ENCODE measurements around the gene VIPR2. TPM values are rescaled to one million over a fixed set of nuclear protein-coding genes. Genes with fewer than 3 reads are reported as not detected.

VIPR2 gene
- total RNA-seq, 1 donor from 2014 or later: not detected

DNA sequence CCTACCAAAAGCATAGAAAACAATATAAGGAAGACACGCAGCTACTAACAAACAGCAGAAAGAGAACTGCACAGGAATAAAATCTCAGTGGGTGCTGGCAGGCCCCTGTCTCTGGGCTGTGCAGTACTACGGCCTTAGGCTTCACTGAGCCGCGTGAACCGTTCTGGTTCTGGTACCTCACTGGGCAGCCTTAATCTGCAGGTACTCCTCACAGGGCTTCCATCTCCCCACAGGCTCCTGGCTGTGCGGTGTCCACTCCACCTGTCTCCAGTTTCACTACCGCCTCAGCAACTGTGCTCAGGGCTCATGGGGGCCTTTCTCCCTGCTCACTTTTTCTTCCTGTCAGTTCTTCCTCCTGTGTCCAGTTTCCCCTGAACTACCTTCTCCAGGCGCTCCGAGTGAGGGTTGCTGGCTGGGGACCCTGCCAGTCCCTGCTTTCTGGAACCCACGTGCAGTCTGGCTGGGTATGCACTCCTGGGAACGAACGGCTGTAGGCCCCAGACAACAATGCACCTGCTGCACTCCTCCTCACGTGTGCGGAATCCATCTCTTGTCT is 75.7 kb downstream of the VIPR2 start:
- no peak for DNase-seq (ENCODE audit: low read depth)

DNA sequence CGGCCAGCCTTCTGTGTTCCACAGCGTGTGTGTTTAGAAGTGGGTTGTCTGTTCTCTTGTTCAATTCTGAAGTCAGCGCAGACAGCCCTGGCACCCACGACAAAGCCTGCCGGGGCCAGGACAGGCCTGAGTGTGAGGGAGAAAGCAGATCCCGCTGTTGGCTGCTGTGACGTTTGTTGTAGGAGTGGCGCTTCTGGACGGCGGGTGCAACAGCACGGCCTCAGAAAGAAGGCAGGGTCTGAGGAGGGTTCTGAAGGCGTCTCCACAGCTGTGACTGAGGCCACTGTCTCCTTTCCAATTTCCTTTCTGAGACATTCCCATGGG is 76.2 kb downstream of the VIPR2 start:
- DNase-seq (ENCODE audit: low read depth): peak; percentile 2

DNA sequence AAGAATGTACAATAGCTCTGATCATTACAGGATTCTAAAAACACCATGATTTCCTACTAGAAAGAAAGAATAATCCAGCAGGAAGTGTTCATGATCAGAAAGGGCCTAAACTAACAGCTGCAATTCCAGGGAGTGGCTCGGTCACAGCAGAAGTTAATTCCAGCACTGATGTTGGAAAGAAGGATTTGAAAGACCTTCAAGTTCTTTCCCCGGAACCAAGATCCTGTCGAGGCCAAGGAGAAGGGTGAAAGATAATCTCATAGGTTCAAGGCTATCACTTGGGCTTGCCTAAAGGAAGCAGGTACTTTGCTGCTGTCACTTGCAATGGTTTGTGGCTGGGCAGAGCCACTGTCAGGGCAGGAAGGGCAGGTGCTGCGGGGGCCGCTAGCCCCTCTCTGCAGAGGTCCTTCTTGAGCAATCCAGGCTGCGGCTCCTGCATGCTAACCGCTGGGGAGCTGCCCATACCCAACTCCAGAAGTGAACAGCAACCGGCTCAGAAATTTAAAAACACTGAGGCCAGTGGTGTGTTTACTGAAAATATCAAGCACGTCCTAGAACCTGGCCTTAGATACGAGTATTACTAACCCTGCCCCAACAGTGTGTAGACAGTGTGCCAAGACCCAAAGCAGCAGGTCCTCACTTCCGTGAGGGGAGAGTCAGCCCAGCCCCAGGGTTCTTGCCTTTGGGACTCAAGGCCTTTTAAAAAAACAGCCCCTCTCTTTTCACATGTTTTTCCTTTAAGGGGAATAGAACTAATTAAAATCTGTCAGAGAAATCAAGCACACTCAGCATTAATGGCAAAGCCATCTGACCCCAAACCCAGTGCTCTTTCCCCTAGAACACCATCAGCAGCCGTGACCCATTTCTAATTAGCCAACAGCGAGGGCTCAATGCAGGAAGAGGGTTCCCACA is 76.8 kb downstream of the VIPR2 start:
- no peak for DNase-seq (ENCODE audit: low read depth)

DNA sequence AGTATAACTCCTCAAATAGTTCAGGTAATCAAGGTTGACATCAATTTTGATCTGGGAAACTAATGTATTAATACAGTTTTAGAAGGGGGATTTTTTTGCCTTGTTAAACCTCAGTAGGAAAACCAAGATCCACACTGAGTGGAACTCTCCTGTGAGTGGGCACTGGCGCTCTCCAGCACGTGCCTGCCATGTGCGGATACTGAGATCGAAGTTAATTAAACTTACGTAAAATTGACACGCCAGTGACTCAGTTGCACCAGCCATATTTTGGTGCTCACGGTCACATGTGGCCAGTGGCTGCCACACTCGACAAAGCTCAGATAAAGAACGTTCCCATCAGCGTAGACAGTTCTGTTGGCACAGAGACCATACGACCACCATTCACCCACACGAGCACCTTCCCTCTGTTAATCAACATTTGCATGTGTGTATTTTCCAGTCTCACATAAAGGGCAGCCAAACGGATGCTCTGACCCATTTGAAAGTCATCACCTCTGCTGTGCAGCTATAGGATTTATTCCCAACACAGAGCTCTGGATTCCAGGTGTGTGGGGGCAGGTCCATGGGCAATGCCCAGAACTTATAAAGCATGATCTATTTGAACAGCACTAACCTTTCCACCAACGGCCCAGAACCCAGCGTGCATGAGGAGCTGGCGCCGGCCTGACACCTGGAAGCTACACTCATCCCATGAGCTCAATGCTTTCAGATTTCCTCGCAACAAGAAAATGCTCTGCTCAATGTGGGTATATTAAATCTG is 77.7 kb downstream of the VIPR2 start:
- DNase-seq (ENCODE audit: low read depth): no peak

DNA sequence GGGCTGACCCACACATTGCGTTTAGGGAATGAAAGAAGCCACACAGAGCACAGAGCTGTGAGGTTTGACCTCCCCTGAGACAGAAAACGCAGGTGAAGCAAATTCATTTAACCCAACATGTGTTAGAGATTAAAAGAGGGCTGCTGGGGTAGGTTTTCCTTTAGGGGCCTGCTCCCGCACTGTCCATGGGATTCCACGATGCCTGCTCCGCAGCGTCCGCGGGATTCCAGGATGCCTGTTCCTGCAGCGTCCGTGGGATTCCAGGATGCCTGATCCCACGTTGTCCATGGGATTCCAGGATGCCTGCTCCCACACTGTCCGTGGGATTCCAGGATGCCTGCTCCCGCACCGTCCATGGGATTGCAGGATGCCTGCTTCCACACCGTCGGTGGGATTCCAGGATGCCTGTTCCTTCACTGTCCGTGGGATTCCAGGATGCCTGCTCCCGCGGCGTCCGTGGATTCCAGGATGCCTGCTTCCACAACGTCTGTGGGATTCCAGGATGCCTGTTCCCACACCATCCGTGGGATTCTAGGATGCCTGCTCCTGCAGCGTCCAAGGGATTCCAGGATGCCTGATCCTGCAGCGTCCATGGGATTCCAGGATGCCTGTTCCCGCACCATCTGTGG is 78.7 kb downstream of the VIPR2 start:
- DNase-seq (ENCODE audit: low read depth): no peak

DNA sequence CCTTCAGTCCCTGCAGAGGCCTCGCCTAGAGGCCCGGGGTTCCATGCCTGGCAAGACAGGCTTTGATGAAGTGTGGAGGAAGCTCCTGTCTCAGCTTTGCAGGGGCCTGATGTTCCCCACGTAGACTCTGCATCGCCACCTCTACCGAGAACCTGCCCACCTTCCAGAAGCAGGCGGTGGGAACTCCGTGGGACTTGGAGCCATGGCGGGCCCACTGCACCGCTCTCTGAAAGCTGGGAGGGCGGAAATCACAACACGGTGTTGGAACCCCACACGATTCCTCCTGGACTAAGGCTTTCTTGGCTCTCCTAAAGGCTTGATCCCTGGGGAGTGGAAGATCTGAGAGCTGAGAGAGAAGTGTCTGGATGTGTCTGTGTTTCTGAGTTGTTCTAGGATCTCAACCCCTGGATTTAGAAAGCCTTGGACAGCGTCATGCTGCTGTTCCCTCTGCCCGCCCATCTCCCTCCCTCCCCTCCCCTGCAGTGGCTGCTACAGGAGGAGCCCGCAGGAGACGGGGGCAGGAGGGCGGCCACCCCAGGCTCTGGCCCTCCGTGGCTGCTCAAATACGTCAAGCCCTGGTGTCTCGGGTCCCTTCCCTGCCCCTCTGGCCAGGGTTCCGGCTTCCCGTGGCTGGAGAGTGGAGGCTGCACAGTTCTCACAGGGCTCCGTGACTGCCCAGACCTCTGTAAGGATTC is 79.7 kb downstream of the VIPR2 start:
- DNase-seq (ENCODE audit: low read depth): no peak

DNA sequence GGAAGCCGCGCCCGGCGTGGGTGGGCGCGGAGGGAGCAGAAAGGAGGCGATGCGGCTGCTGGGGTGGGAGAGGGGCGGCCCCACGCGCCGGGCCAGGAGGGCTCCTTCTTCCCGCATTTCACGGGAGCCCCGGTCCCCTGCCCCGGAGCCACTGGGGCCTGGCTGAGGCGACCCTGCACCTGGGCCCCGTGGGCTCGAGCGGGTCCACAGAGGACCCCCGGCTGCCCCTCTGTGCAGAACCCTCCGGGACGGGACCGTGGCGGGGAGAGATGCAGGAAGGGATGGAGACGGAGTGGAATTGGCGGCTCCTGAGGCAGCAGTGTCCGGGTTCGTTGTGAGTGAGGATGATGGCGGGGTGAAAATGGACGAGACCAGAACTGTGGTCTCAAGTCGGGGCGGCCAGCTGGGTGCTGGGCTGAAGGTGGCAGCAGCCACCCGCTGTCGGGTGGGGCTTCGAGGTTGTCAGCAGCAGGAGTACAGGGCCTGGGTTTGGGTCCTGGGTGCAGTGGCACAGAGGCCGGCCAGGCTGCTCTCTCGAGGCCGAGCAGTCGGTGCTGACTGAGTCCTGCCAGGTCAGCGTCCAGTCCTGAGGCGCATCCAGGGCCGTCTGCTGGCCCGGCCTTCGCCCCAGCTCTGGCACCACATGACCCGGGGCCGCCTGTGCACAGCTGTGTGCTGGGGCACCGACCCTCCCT is 80.4 kb downstream of the VIPR2 start:
- DNase-seq (ENCODE audit: low read depth): no peak

DNA sequence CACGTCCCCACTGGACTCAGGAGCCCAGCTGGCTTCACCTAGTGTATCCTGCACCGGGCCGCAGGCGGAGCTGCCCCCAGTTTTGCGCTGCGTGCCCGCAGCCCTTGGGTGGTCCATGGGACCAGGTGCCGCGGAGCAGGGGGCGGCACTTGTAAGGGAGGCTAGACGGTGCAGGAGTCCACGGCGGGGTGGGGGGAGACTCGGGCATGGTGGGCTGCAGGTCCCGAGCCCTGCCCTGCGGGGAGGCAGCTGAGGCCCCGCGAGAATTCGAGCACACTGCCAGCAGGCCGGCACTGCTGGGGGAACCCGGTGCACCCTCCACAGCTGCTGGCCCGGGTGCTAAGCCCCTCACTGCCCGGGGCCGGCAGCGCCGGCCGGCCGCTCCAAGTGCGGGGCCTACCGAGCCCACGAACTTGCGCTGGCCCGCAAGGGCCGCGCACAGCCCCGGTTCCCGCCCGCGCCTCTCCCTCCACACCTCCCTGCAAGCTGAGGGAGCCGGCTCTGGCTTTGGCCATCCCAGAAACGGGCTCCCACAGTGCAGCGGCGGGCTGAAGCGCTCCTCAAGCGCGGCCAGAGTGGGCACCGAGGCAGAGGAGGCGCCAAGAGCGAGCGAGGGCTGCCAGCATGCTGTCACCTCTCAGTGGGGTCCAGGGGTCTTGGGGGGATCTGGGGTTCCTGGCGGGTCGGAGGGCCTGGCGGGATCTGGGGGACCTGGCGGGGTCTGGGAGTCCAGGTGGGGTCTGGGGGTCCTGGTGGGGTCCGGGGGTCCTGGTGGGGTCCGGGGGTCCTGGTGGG is 81.4 kb downstream of the VIPR2 start:
- no peak for DNase-seq (ENCODE audit: low read depth)

DNA sequence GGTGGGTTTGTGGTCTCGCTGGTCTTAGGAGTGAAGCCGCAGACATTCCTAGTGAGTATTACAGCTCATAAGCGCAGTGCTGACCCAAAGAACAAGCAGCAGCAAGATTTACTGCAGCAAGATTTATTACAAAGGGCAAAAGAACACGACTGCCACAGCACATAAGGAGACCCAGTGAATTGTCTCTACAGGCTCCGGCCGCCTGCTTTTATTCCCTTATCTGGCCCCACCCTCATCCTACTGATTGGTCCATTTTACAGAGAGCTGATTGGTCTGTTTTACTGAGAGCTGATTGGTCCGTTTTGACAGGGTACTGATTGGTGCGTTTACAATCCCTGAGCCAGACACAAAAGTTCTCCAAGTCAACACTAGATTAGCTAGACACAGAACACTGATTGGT is 82.1 kb downstream of the VIPR2 start:
- DNase-seq (ENCODE audit: low read depth): no peak

DNA sequence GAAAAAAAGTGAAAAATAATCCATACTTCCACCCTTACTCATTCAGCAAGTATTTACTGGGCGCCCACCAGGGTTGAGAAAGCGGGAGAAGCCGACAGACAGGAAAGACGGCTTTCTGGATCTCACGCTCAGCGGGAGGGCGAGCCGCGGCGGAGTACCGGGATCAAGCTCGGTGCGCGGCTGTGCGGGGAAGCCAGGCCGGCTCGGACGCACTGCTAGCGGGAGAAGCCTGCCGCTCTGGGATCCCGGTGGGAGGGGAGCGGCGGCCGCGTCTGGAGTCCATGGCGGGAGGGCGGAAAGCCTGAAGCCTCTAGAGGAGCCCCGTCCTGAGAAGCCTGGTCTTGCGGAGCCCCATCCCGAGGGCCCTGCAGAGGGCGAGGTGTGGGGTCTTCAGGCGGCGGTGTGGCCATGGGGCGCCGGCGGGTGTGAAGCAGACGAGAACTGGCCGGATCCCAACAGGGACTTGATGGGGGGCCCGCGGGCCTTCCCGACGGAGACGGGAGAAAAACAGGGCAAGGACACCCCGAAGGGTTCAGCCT is 82.9 kb downstream of the VIPR2 start:
- no peak for DNase-seq (ENCODE audit: low read depth)

DNA sequence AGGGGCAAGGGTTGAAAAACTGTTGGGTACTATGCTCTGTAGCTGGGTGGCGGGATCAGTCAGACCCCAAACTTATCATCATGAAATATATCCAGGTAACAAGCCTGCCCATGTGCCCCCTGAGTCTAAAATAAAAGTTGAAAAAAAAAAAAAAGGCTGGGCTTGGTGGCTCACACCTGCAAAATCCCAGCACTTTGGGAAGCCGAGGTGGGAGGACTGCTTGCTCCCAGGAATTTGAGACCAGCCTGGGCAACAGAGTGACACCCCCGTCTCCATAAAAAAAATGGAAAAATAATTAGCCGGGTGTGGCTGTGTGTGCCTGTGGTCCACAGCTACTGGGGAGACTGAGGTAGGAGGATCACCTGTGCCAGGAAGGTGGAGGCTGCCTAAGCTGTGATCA is 83.5 kb downstream of the VIPR2 start:
- DNase-seq (ENCODE audit: low read depth): no peak

DNA sequence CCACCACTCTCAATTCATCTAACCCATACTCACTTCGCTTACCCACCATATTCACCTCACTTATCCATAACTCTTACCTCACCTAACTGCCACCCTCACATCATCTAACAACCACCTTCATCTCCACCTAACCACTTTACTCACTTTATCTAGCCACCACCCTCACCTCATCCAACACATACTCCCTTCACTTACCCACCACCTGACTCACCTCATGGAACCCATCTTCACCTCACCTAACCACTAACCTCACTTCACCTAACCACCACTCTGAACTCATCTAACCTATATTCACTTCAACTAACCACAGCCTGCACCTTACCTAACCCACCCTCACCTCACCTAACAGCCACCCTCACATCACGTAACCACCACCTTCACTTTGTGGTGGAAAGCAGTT is 84.2 kb downstream of the VIPR2 start:
- DNase-seq (ENCODE audit: low read depth): no peak

DNA sequence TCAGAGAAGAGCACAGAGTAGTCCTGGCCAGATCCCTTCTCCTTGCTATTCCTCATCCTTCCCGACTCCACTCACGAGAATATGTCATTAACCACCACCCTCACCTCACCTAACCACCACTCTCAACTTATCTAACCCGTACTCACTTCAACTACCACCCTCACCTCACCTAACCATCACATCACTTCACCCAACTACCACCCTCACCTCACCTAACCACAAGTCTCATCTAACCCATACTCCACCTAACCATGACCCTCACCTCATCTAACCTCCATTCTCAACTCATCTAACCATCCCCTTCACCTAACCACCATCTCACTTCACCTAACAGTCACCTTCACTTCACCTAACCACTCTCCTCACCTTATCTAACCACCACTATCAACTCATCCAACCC is 85.0 kb downstream of the VIPR2 start:
- no peak for DNase-seq (ENCODE audit: low read depth)

DNA sequence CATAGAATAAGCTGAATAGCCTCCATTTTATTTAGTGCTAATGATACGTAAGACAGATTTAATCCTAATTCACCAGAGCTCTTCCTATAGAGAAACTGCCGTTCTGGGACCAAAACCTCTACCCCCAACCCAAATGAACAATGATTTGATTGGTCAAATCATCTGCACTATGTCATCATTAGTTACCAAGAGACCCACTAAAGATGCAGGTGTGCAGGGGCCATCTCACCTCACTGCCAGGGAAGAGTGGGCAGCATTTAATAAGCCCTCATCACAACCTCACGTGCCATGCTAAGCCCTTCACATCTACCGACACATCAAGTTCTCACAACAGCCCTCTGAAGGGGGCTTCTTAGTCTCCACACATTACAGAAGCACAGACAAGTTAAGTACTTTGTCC is 87.0 kb downstream of the VIPR2 start:
- DNase-seq (ENCODE audit: low read depth): no peak

DNA sequence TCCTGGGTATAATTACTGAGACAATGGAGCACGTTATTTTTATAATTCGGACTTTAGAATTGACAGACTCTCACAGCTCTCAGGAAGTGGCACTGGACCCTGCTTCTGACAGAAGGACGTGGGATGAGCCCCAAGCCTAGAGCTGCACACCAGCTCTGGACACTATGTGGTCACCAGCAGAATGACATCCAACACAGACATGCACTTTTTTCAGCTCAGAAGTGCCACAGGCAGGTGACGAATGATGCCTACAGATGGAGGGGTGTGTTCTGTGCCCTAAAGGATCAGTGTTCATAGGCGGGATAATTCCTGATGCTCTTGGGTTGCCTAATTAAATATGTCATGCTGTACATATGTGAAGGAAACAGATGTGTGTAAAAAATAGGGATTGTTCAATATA is 87.9 kb downstream of the VIPR2 start:
- no peak for DNase-seq (ENCODE audit: low read depth)

DNA sequence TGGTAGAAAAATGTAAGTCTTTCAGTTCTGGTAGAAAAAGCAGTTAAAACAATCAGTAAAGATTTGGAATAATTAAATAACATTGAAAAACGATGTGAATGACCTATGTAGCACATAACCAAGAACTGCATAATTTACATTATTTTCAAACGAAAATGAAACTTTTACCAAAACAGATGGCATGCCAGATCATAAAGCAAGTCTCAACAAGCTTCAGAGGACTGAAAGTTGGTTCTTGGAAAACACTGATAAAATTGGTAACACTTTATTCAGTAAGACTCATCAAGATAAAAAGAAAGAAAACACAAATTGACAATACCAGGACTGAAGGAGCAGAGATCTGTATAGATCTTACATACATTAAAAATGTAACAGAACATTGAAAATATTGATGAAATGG is 92.8 kb downstream of the VIPR2 start:
- DNase-seq (ENCODE audit: low read depth): no peak

DNA sequence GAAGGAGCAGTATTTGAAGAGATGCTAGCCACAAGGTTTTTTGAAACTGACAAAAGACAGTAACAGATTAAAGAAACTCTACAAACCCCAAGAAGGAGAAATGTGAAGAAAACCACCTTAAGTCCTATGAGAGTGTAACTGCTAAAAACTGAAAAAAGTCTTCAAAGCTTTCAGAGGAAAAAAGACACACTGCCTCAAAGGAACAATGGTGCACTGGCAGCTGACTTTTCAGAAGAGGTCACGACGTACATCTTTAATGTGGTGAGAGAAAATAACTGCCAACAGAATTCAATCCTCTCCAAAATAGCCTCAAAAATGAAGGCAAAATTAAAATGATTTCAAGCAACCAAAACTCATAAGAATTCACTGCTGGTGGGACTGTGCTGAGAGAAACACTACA is 94.0 kb downstream of the VIPR2 start:
- DNase-seq (ENCODE audit: low read depth): no peak

DNA sequence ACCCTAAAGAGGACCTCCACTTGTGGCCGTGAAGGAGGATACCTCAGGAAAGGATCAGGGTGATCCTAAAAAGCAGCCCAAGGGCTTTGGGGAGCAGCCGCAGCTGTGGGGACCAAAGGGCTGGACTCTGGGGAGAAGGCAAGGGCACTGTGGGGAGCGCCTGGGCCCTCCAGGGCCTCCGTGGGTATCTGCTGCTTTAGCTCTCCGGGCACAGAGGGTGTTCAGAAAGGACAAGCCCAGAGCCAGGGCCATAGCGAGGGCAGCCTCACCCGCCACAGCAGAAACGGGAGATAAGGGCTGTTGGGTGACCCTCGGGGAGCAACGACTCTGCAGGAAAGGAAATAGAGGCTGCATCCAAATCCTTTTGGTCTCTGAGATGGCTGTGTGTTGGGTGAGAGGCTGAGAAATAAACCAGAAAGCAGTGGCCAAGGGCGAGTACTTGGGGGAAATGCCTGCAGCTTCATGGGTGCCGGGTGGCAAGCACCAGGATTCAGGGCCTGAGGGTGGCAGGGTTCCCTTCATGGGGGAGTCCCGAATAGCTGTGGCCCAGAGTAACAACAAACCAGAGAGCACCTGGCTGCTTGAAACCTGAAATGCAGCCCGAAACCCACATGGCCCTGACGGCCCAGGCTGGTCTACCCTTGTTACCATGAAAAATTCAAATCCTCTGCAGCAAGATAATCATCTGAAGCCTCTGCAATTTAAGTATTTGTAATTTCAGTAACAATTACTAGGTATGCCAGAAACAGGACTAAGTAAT is 95.2 kb downstream of the VIPR2 start:
- DNase-seq (ENCODE audit: low read depth): no peak

DNA sequence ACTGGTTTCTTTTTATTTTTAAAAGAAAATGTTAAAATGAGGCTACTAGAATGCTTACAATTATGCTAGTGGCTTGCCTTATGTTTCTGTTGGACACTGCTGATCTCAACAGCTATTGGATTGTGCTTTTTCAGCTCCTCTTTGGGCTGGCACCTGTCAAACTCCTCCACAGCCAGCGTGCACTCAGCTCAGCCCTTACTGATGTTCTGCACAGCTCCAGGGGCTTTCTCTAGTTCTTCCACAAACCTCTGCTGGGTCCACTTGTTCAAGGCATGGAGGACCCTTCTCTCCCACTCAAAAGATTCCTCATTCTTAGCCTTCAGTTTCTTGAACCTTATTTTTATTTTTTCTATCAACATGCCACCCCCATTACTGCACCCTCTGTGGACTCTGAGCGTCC is 96.0 kb downstream of the VIPR2 start:
- DNase-seq (ENCODE audit: low read depth): no peak
